Measurements from ENCODE around the gene DENND5A.

- TF ChIP-seq, protein P1, sequence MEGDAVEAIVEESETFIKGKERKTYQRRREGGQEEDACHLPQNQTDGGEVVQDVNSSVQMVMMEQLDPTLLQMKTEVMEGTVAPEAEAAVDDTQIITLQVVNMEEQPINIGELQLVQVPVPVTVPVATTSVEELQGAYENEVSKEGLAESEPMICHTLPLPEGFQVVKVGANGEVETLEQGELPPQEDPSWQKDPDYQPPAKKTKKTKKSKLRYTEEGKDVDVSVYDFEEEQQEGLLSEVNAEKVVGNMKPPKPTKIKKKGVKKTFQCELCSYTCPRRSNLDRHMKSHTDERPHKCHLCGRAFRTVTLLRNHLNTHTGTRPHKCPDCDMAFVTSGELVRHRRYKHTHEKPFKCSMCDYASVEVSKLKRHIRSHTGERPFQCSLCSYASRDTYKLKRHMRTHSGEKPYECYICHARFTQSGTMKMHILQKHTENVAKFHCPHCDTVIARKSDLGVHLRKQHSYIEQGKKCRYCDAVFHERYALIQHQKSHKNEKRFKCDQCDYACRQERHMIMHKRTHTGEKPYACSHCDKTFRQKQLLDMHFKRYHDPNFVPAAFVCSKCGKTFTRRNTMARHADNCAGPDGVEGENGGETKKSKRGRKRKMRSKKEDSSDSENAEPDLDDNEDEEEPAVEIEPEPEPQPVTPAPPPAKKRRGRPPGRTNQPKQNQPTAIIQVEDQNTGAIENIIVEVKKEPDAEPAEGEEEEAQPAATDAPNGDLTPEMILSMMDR (IDR thresholded peaks at IDR 0.05; ENCODE audit: insufficient read depth, low read depth, low read length), result no peak
- TF ChIP-seq EZH2 (IDR thresholded peaks at IDR 0.05; ENCODE audit: insufficient read depth, low read length), result no peak
Observed at GRCh38 chr11:9150926-9151325, 114.2 kb downstream of the DENND5A start.
